GOT3 (cell line): ENCODE data around the gene EPB41L5.
A peak's percentile ranks its signal among the peaks of the same experiment; 100 is the strongest.
"Not testable (repeated sequence)": the region's sequence is repeated elsewhere in the genome, so short reads cannot be mapped to it uniquely, and the experiment has no call there.

ENCODE experiments used
- DNase-seq: peaks from one replicate; lab custom pipeline; 2025; ENCODE audit warnings: mixed read lengths; lab: John Stamatoyannopoulos, UW

Gene EPB41L5

GRCh38 chr2:120199817-120200459 is 187.1 kb downstream of the EPB41L5 start:
- DNase-seq: not testable (repeated sequence)

GRCh38 chr2:120203251-120204021 is 190.6 kb downstream of the EPB41L5 start:
- no peak for DNase-seq

- no peak for DNase-seq
Measured at GRCh38 chr2:120204022-120204405, 191.1 kb downstream of the EPB41L5 start.

- no peak for DNase-seq
Measured at GRCh38 chr2:120204417-120204816, 191.5 kb downstream of the EPB41L5 start.

- DNase-seq: no peak
Measured at GRCh38 chr2:120204945-120205670, 192.2 kb downstream of the EPB41L5 start.

- DNase-seq: no peak
Measured at GRCh38 chr2:120206022-120206581, 193.2 kb downstream of the EPB41L5 start.

- DNase-seq: no peak
Measured at GRCh38 chr2:120208381-120209353, 195.8 kb downstream of the EPB41L5 start.

- DNase-seq: no peak
Measured at GRCh38 chr2:120209427-120210269, 196.8 kb downstream of the EPB41L5 start.

- no peak for DNase-seq
Measured at GRCh38 chr2:120210270-120210693, 197.4 kb downstream of the EPB41L5 start.

GRCh38 chr2:120218181-120218580 is 205.3 kb downstream of the EPB41L5 start:
- DNase-seq: no peak

GRCh38 chr2:120219291-120219690 is 206.4 kb downstream of the EPB41L5 start:
- DNase-seq: no peak

GRCh38 chr2:120219766-120220165 is 206.9 kb downstream of the EPB41L5 start:
- no peak for DNase-seq

GRCh38 chr2:120220756-120221155 is 207.9 kb downstream of the EPB41L5 start:
- no peak for DNase-seq

GRCh38 chr2:120221616-120222015 is 208.7 kb downstream of the EPB41L5 start:
- no peak for DNase-seq

GRCh38 chr2:120222186-120223033 is 209.5 kb downstream of the EPB41L5 start:
- no peak for DNase-seq

- peak; percentile 81 for DNase-seq
Measured at GRCh38 chr2:120223034-120223912, 210.4 kb downstream of the EPB41L5 start, which contains the start of gene TMEM185B. TMEM185B (minus strand) TSS chr2:120223400; CDS start chr2:120222976, 424 bp downstream.

- DNase-seq: no peak
Measured at GRCh38 chr2:120224256-120224655, 211.4 kb downstream of the EPB41L5 start.
